HEK293T (cell line): Measurements from ENCODE around the gene SNAPC4.

ENCODE experiments used
- CTCF ChIA-PET: fragments of 350-600 bp; formaldehyde crosslinking; extraction: SDS; loops from one replicate; lab custom pipeline; 2021; ENCODE audit warnings: antibody characterized with exemption, inconsistent platforms; lab: Yijun Ruan, JAX
- POLR2A ChIA-PET: fragments of 350-600 bp; formaldehyde crosslinking; extraction: SDS; loops from one replicate; lab custom pipeline; 2020; ENCODE audit warnings: antibody characterized with exemption, inconsistent platforms; lab: Yijun Ruan, JAX
- DNase-seq: peaks from one replicate; pipeline ENCODE4 v3.0.0; 2012; ENCODE audit warnings: mixed read lengths; ENCODE audit errors: extremely low spot score
- ARNT ChIP-seq: fragments of 450-650 bp; IDR thresholded peaks from 2 replicates; pipeline ENCODE4 v1.6.1; 2017; ENCODE audit warnings: mild to moderate bottlenecking
- BHLHE40 ChIP-seq: fragments of 450-650 bp; IDR thresholded peaks from 2 replicates; pipeline ENCODE4 v1.6.1; 2016; ENCODE audit warnings: mild to moderate bottlenecking, moderate library complexity, borderline replicate concordance
- CTBP1 ChIP-seq: fragments of 450-650 bp; IDR thresholded peaks from 2 replicates; pipeline ENCODE4 v1.6.1; 2016; ENCODE audit warnings: borderline replicate concordance
- ELF4 ChIP-seq: fragments of 450-650 bp; IDR thresholded peaks from 2 replicates; pipeline ENCODE4 v1.6.1; 2017; ENCODE audit warnings: antibody characterized with exemption
- FOXA1 ChIP-seq: fragments of 450-650 bp; IDR thresholded peaks from 2 replicates; pipeline ENCODE4 v1.6.1; 2016; ENCODE audit warnings: mild to moderate bottlenecking
- FOXK2 ChIP-seq: fragments of 450-650 bp; IDR thresholded peaks from 2 replicates; pipeline ENCODE4 v1.6.1; 2016; ENCODE audit warnings: mild to moderate bottlenecking
- FOXM1 ChIP-seq: fragments of 450-650 bp; IDR thresholded peaks from 2 replicates; pipeline ENCODE4 v1.6.1; 2017; ENCODE audit warnings: mild to moderate bottlenecking, borderline replicate concordance
- HDGF ChIP-seq: fragments of 450-650 bp; IDR thresholded peaks from 2 replicates; pipeline ENCODE4 v1.6.1; 2017; ENCODE audit warnings: antibody characterized with exemption, borderline replicate concordance
- L3MBTL2 ChIP-seq: fragments of 450-650 bp; conservative IDR thresholded peaks from 2 replicates; pipeline ENCODE4 v1.6.1; 2016; ENCODE audit warnings: mild to moderate bottlenecking
- LEF1 ChIP-seq: fragments of 450-650 bp; IDR thresholded peaks from 2 replicates; pipeline ENCODE4 v1.6.1; 2017; ENCODE audit warnings: mild to moderate bottlenecking, borderline replicate concordance
- NFRKB ChIP-seq: fragments of 450-650 bp; IDR thresholded peaks from 2 replicates; pipeline ENCODE4 v1.6.1; 2016; ENCODE audit warnings: mild to moderate bottlenecking, moderate library complexity
- PKNOX1 ChIP-seq: fragments of 450-650 bp; IDR thresholded peaks from 2 replicates; pipeline ENCODE4 v1.6.1; 2016
- SP1 ChIP-seq: fragments of 450-650 bp; IDR thresholded peaks from 2 replicates; pipeline ENCODE4 v1.6.1; 2017
- SUZ12 ChIP-seq: fragments of 450-650 bp; IDR thresholded peaks from 2 replicates; pipeline ENCODE4 v1.6.1; 2016; ENCODE audit warnings: mild to moderate bottlenecking
- TARDBP ChIP-seq: fragments of 450-650 bp; IDR thresholded peaks from 2 replicates; pipeline ENCODE4 v1.6.1; 2016
- ZNF384 ChIP-seq: fragments of 450-650 bp; IDR thresholded peaks from 2 replicates; pipeline ENCODE4 v1.6.1; 2016

SNAPC4 gene

GRCh38 chr9:136361047-136361753 lies 38.8 kb downstream of the SNAPC4 start:
- ChIA-PET POLR2A (no interaction called here), CTCF (no interaction called here)
- TF ChIP-seq SUZ12: no peak
- no peak for TF ChIP-seq CTBP1
- no peak for TF ChIP-seq TARDBP
- TF ChIP-seq L3MBTL2: no peak
- TF ChIP-seq ZNF384: no peak
- DNase-seq: no peak

- no peak for TF ChIP-seq ARNT
- TF ChIP-seq ZNF384: no peak
- TF ChIP-seq FOXK2: no peak
- no peak for TF ChIP-seq PKNOX1
- TF ChIP-seq TARDBP: no peak
- POLR2A ChIA-PET: no interaction called here
- no peak for DNase-seq
- CTCF ChIA-PET: interaction anchor here (0.6 kb wide), 1 partner anchor 13 kb away, joined by 3 read pairs; no protein-coding TSS in a partner anchor
Observed at GRCh38 chr9:136359774-136360718, 39.9 kb downstream of the SNAPC4 start.

- POLR2A ChIA-PET: no interaction called here
Observed at GRCh38 chr9:136358888-136359287, 41.1 kb downstream of the SNAPC4 start.

GRCh38 chr9:136358016-136358415 lies 42.0 kb downstream of the SNAPC4 start:
- CTCF ChIA-PET: no interaction called here
- TF ChIP-seq SUZ12: no peak
- TF ChIP-seq FOXA1: no peak
- TF ChIP-seq TARDBP: no peak
- TF ChIP-seq BHLHE40: no peak
- TF ChIP-seq HDGF: no peak
- TF ChIP-seq L3MBTL2: no peak
- no peak for TF ChIP-seq FOXM1
- TF ChIP-seq LEF1: no peak
- TF ChIP-seq ELF4: no peak
- DNase-seq: no peak
- POLR2A ChIA-PET: no interaction called here

More at GRCh38 chr9:136358888-136359287, 41.1 kb downstream of the SNAPC4 start:
- CTCF ChIA-PET: no interaction called here
- TF ChIP-seq L3MBTL2 (no peak), FOXM1 (no peak), BHLHE40 (no peak), HDGF (no peak), FOXA1 (no peak), LEF1 (no peak), FOXK2 (no peak), NFRKB (no peak), PKNOX1 (no peak), TARDBP (no peak), SP1 (no peak), ELF4 (no peak), SUZ12 (no peak), ZNF384 (no peak), CTBP1 (no peak), ARNT (no peak)
- DNase-seq: no peak

GRCh38 chr9:136357202-136357725 lies 42.7 kb downstream of the SNAPC4 start:
- TF ChIP-seq LEF1 (no peak), BHLHE40 (no peak), FOXM1 (no peak), FOXK2 (no peak), PKNOX1 (no peak), ELF4 (no peak), ZNF384 (no peak), L3MBTL2 (no peak), CTBP1 (no peak), TARDBP (no peak), SP1 (no peak), ARNT (no peak), NFRKB (no peak), SUZ12 (no peak), HDGF (no peak)
- ChIA-PET POLR2A (no interaction called here), CTCF (no interaction called here)

More at GRCh38 chr9:136357202-136357725, 42.7 kb downstream of the SNAPC4 start:
- no peak for DNase-seq
